GM12878 (cell line): ENCODE measurements around the gene TRRAP. TPM values are rescaled to one million over a fixed set of nuclear protein-coding genes. Genes with fewer than 3 reads are reported as not detected.

Experiments used
- BCL3 ChIP-seq: IDR thresholded peaks from 2 replicates; pipeline ENCODE4 v1.6.1; 2011; ENCODE audit warnings: borderline replicate concordance, low read depth, mild to moderate bottlenecking, moderate library complexity, low read length; ENCODE audit not compliant: insufficient read depth, poor library complexity, severe bottlenecking
- DPF2 ChIP-seq: fragments of 450-650 bp; IDR thresholded peaks from 2 replicates; pipeline ENCODE4 v1.6.1; 2017; ENCODE audit warnings: mild to moderate bottlenecking
- EP300 ChIP-seq, 2 experiments: fragments of 150-350 bp in 1 of 2; IDR thresholded peaks; 2 replicates each; pipeline ENCODE4 v1.6.1; 2011 to 2012; ENCODE audit warnings: low read depth in 2 of 2, low read length in 2 of 2, borderline replicate concordance in 1 of 2, improper control_type of control experiment in 1 of 2, inconsistent platforms in 1 of 2; ENCODE audit not compliant: control insufficient read depth in 1 of 2
- ETV6 ChIP-seq, 2 experiments: fragments of 450-650 bp in 1 of 2; IDR thresholded peaks in 1 of 2; conservative IDR thresholded peaks in 1 of 2; 2 replicates each; pipeline ENCODE4 v1.6.1; 2014; ENCODE audit warnings: antibody characterized with exemption in 1 of 2, borderline replicate concordance in 1 of 2, low read depth in 1 of 2, mild to moderate bottlenecking in 1 of 2, moderate library complexity in 1 of 2
- IKZF2 ChIP-seq, 2 experiments: fragments of 450-650 bp; IDR thresholded peaks; 2 replicates each; pipeline ENCODE4 v1.6.1; 2017; ENCODE audit warnings: mild to moderate bottlenecking in 2 of 2, moderate library complexity in 2 of 2
- NR2F1 ChIP-seq: fragments of 450-650 bp; conservative IDR thresholded peaks from 2 replicates; pipeline ENCODE4 v1.6.1; 2017; ENCODE audit warnings: mild to moderate bottlenecking
- PBX3 ChIP-seq: IDR thresholded peaks from 2 replicates; pipeline ENCODE4 v1.6.1; 2011; ENCODE audit warnings: mild to moderate bottlenecking, low read depth, low read length, moderate library complexity; ENCODE audit not compliant: insufficient replicate concordance
- SRF ChIP-seq, 2 experiments: IDR thresholded peaks; 2 replicates each; pipeline ENCODE4 v1.6.1; 2011; ENCODE audit warnings: low read depth in 2 of 2, low read length in 2 of 2, mild to moderate bottlenecking in 1 of 2, moderate library complexity in 1 of 2
- TCF12 ChIP-seq: IDR thresholded peaks from 2 replicates; pipeline ENCODE4 v1.6.1; 2011; ENCODE audit warnings: low read depth, mild to moderate bottlenecking, low read length
- USF1 ChIP-seq: IDR thresholded peaks from 2 replicates; pipeline ENCODE4 v1.6.1; 2011; ENCODE audit warnings: borderline replicate concordance, low read depth, mild to moderate bottlenecking, moderate library complexity, mixed read lengths, low read length; ENCODE audit not compliant: insufficient read depth; ENCODE audit errors: extremely low read length
- ZBED1 ChIP-seq: IDR thresholded peaks from 2 replicates; pipeline ENCODE4 v1.6.1; 2016; ENCODE audit warnings: borderline replicate concordance
- ZBTB4 ChIP-seq: fragments of 450-650 bp; formaldehyde crosslinking; IDR thresholded peaks from 2 replicates; pipeline ENCODE4 v1.4.0; 2022; ENCODE audit warnings: mild to moderate bottlenecking, moderate library complexity
- polyA plus RNA-seq, 11 experiments: library from polyadenylated mRNA; depleted of rRNA in 4 of 11; unstranded in 6 of 11; stranded (reverse) in 5 of 11; fragments of >200 nt; fragmentation: Nextera tagmentation in 4 of 11; fragmentation: Illumina TruSeq in 1 of 11; extraction: Ambion mirVana in 4 of 11; extraction: Trizol in 1 of 11; gene quantifications; 1 replicate in 1 of 11; 2 replicates in 10 of 11; pipeline versions ENCODE4 v1.2.1 to v1.2.3, GENCODE V29; 2011 to 2016; ENCODE audit warnings: inconsistent platforms in 2 of 11, missing spikeins in 2 of 11, low read depth in 1 of 11
- total RNA-seq, 4 experiments: library from RNA; depleted of rRNA in 3 of 4; stranded (reverse); fragments of >200 nt in 3 of 4; fragmentation: Illumina TruSeq in 1 of 4; extraction: Trizol in 1 of 4; gene quantifications; 2 replicates each; pipeline versions ENCODE4 v1.2.1 to v1.2.3, GENCODE V29; 2013 to 2021
- TF ChIP-seq, protein P1 (sequence below): fragments of 450-650 bp; IDR thresholded peaks from 2 replicates; pipeline ENCODE4 v1.6.1; 2017; ENCODE audit warnings: mild to moderate bottlenecking

The TRRAP gene
- total and polyA plus RNA-seq, 10 of the 15 experiments (the other 5 are each of a cell fraction or from before 2014, with no cell fraction given) = 1.1 to 39.3 (median 8.5) TPM

DNA sequence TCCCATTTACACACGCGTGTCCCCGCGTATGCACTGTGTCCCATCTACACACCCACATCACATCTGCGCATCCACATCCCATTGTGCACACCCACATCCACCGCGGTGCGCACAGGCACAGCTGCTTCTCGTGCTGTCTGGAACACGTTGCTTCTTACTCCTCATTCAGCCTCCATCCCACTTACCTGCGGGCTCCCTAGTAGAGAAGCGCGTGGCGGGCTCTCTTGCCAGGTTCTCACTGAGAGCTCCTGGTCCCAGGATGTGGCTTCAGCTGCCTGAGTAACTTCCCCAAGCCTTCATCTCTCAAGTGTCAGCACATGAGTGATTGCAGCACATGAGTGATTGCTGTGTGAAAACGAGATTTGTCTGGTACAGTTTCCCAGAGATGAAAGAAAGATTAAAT is 117.8 kb downstream of the TRRAP start (continued):
- TF ChIP-seq BCL3 = peak; percentile 74
- no peak for TF ChIP-seq SRF (IDR thresholded peaks at IDR 0.05; ENCODE audit: low read depth in 2 of 2, low read length in 2 of 2)
- no peak for TF ChIP-seq USF1
- TF ChIP-seq IKZF2 (IDR thresholded peaks at IDR 0.05) = peak; percentile 28 to 50; a peak in 2 of 4 replicates
- TF ChIP-seq EP300 (IDR thresholded peaks at IDR 0.05; ENCODE audit: borderline replicate concordance in 1 of 2, control insufficient read depth in 1 of 2, low read depth in 2 of 2, low read length in 2 of 2) = no peak
- peak; percentile 91 for TF ChIP-seq PBX3
- no peak for TF ChIP-seq NR2F1
- no peak for TF ChIP-seq ZBED1
- TF ChIP-seq ZBTB4 (CRISPR knock-in tag) = no peak
- TF ChIP-seq DPF2 = 0 out of 2 replicates have a peak, but pooled peaks have one; percentile 20
- TF ChIP-seq, protein P1, sequence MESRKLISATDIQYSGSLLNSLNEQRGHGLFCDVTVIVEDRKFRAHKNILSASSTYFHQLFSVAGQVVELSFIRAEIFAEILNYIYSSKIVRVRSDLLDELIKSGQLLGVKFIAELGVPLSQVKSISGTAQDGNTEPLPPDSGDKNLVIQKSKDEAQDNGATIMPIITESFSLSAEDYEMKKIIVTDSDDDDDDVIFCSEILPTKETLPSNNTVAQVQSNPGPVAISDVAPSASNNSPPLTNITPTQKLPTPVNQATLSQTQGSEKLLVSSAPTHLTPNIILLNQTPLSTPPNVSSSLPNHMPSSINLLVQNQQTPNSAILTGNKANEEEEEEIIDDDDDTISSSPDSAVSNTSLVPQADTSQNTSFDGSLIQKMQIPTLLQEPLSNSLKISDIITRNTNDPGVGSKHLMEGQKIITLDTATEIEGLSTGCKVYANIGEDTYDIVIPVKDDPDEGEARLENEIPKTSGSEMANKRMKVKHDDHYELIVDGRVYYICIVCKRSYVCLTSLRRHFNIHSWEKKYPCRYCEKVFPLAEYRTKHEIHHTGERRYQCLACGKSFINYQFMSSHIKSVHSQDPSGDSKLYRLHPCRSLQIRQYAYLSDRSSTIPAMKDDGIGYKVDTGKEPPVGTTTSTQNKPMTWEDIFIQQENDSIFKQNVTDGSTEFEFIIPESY = 0 out of 2 replicates have a peak, but pooled peaks have one; percentile 18
- TF ChIP-seq ETV6 (conservative IDR thresholded peaks at IDR 0.05 in 1 of 2, IDR thresholded peaks at IDR 0.05 in 1 of 2; ENCODE audit: borderline replicate concordance in 1 of 2, low read depth in 1 of 2) = no peak
- TF ChIP-seq TCF12 = peak; percentile 76
